CD14-positive monocyte (primary cell): Measurements from ENCODE around the gene KRTAP10-1. TPM values are rescaled to one million over a fixed set of nuclear protein-coding genes. Genes with fewer than 3 reads are reported as not detected.

Experiments
- DNase-seq, 3 donors: peaks; one replicate each; pipeline ENCODE4 v3.0.0-alpha.2; 2011 to 2022
- H2AFZ ChIP-seq: 2 replicates; pipeline ENCODE4 v1.6.0; 2012; ENCODE audit warnings: mild to moderate bottlenecking, low read depth, low read length, inconsistent platforms; ENCODE audit not compliant: insufficient read depth, poor library complexity, severe bottlenecking
- H3K27ac ChIP-seq, 2 donors: 1 replicate in 1 of 2; 2 replicates in 1 of 2; pipeline ENCODE4 v1.5.1; 2012 to 2013; ENCODE audit warnings: low read length in 2 of 2, control low read depth in 1 of 2, inconsistent platforms in 1 of 2, low read depth in 1 of 2, mild to moderate bottlenecking in 1 of 2
- H3K27me3 ChIP-seq, 2 donors: one replicate each; pipeline versions ENCODE4 v1.6.0 to v1.6.1; 2011 to 2013; ENCODE audit warnings: low read length in 2 of 2; ENCODE audit not compliant: control insufficient read depth in 2 of 2, insufficient read depth in 2 of 2
- H3K36me3 ChIP-seq, 2 donors: replicated peaks in 1 of 2; 1 replicate in 1 of 2; 2 replicates in 1 of 2; pipeline versions ENCODE4 v1.5.1 to v1.6.1; 2012 to 2013; ENCODE audit warnings: low read length in 2 of 2, control low read depth in 1 of 2, inconsistent platforms in 1 of 2, mild to moderate bottlenecking in 1 of 2; ENCODE audit not compliant: insufficient read depth in 2 of 2, control insufficient read depth in 1 of 2
- H3K4me1 ChIP-seq, 2 donors: 1 replicate in 1 of 2; 2 replicates in 1 of 2; pipeline versions ENCODE4 v1.5.1 to v1.6.1; 2012 to 2013; ENCODE audit warnings: low read length in 2 of 2, control low read depth in 1 of 2, inconsistent platforms in 1 of 2, mild to moderate bottlenecking in 1 of 2, moderate library complexity in 1 of 2; ENCODE audit not compliant: insufficient read depth in 2 of 2, control insufficient read depth in 1 of 2
- H3K4me2 ChIP-seq: replicated peaks from 2 replicates; pipeline ENCODE3; 2012; ENCODE audit warnings: low read length, moderate library complexity, mild to moderate bottlenecking; ENCODE audit not compliant: poor library complexity, severe bottlenecking; ENCODE audit errors: extremely low read depth
- H3K4me3 ChIP-seq, 3 experiments: fragments of 200-600 bp in 1 of 3; sonication (generic) in 1 of 3; replicated peaks in 1 of 3; 1 replicate in 2 of 3; 2 replicates in 1 of 3; pipeline ENCODE4 v1.5.1; 2011 to 2013; ENCODE audit warnings: low read length in 3 of 3, mild to moderate bottlenecking in 3 of 3, control low read depth in 2 of 3, low read depth in 2 of 3, inconsistent platforms in 1 of 3, moderate library complexity in 1 of 3
- H3K79me2 ChIP-seq: 2 replicates; pipeline ENCODE4 v1.6.0; 2012; ENCODE audit warnings: mild to moderate bottlenecking, control low read depth, inconsistent platforms, low read length, moderate library complexity; ENCODE audit not compliant: insufficient read depth
- H3K9ac ChIP-seq: 2 replicates; pipeline ENCODE4 v1.6.0; 2017; ENCODE audit warnings: low read length, mild to moderate bottlenecking; ENCODE audit not compliant: insufficient read depth, poor library complexity, severe bottlenecking
- H3K9me3 ChIP-seq, 2 donors: replicated peaks in 1 of 2; 1 replicate in 1 of 2; 2 replicates in 1 of 2; pipeline versions ENCODE4 v1.5.1 to v1.6.1; 2012 to 2013; ENCODE audit warnings: low read length in 2 of 2, control low read depth in 1 of 2; ENCODE audit not compliant: control insufficient read depth in 1 of 2, insufficient read depth in 1 of 2
- H4K20me1 ChIP-seq: 2 replicates; pipeline ENCODE4 v1.6.0; 2012; ENCODE audit warnings: mild to moderate bottlenecking, low read length, control low read depth, moderate library complexity; ENCODE audit not compliant: insufficient read depth
- H3K27ac Mint-ChIP-seq, 7 donors: one replicate each; pipeline ENCODE4 v1.8.0; 2020; ENCODE audit warnings: mild to moderate bottlenecking in 7 of 7, mixed read lengths in 7 of 7, moderate library complexity in 6 of 7, inconsistent platforms in 2 of 7
- H3K27me3 Mint-ChIP-seq, 3 donors: one replicate each; pipeline ENCODE4 v1.8.0; 2021 to 2022; ENCODE audit warnings: low read depth in 3 of 3, mild to moderate bottlenecking in 3 of 3, mixed read lengths in 3 of 3, moderate library complexity in 3 of 3, inconsistent platforms in 1 of 3
- H3K36me3 Mint-ChIP-seq, 2 donors: one replicate each; pipeline ENCODE4 v1.8.0; 2020; ENCODE audit warnings: mixed read lengths in 2 of 2, inconsistent platforms in 1 of 2, mild to moderate bottlenecking in 1 of 2
- H3K4me1 Mint-ChIP-seq: one replicate; pipeline ENCODE4 v1.8.0; 2020; ENCODE audit warnings: mild to moderate bottlenecking, mixed read lengths
- H3K4me3 Mint-ChIP-seq, 2 donors: one replicate each; pipeline ENCODE4 v1.8.0; 2020; ENCODE audit warnings: mild to moderate bottlenecking in 2 of 2, mixed read lengths in 2 of 2, moderate library complexity in 1 of 2
- H3K9me3 Mint-ChIP-seq, 7 donors: one replicate each; pipeline ENCODE4 v1.8.0; 2020 to 2022; ENCODE audit warnings: mixed read lengths in 7 of 7, mild to moderate bottlenecking in 6 of 7, moderate library complexity in 6 of 7, inconsistent platforms in 2 of 7
- WGBS: methylation state at CpG from one replicate; pipeline ENCODE4 v1.1.5; 2013; ENCODE audit warnings: missing lambda C conversion rate; ENCODE audit not compliant: insufficient coverage; 5-methylcytosine and 5-hydroxymethylcytosine counted together
- intact Hi-C, 2 donors: fragments of 100-400 bp; cut with micrococcal nuclease; formaldehyde crosslinking; loops; one replicate each; pipeline versions ENCODE4 v1.15.0 to v1.15.1; 2023
- polyA minus RNA-seq: library from RNA; depleted of rRNA, polyadenylated mRNA; stranded (reverse); fragments of >200 nt; gene quantifications from 2 replicates; pipeline ENCODE4 v1.2.3, GENCODE V29; 2012
- polyA plus RNA-seq, 3 donors: library from polyadenylated mRNA; depleted of rRNA in 1 of 3; unstranded in 2 of 3; stranded (reverse) in 1 of 3; fragments of 300-500 nt in 2 of 3; fragments of >200 nt in 1 of 3; fragmentation: Illumina TruSeq in 2 of 3; gene quantifications; 1 replicate in 2 of 3; 2 replicates in 1 of 3; pipeline ENCODE4 v1.2.3, GENCODE V29; 2012 to 2021
- total RNA-seq, 12 experiments: library from RNA in 1 of 12; stranded (reverse) in 1 of 12; fragments of 120-200 nt in 1 of 12; gene quantifications; one replicate each; pipeline ENCODE4 v1.2.4 and lab custom pipeline; 2013 to 2026; ENCODE audit warnings: mixed read lengths in 6 of 12, inconsistent platforms in 1 of 12
- TF ChIP-seq, protein P1 (sequence below): fragments of 200-600 bp; IDR thresholded peaks from one replicate; pipeline ENCODE4 v1.8.0; 2022; ENCODE audit warnings: antibody characterized with exemption, mild to moderate bottlenecking

KRTAP10-1 gene
- not detected for total RNA-seq (2013)
- polyA plus RNA-seq (not detected), polyA minus RNA-seq (0.55 TPM in 1 of 2 replicates, not detected in the other), total RNA-seq (lab: John Stamatoyannopoulos, UW) (0 to 0.23 (median 0) reads per million in 11 experiments)

GRCh38 chr21:44539991-44540666, at the start of gene KRTAP10-1:
Gene KRTAP10-1 (minus strand): TSS chr21:44540195. CDS start chr21:44540150, 45 bp downstream.
- no peaks in the 10 kb centered on the region for H4K20me1 ChIP-seq
- H3K4me1 ChIP-seq: no peaks in the 10 kb centered on the region
- peaks cover 0 to 2% of the 10 kb centered on the region in 2 donors for H3K27me3 ChIP-seq
- H3K27ac ChIP-seq: no peak within 1 kb of the TSS
- H3K9me3 ChIP-seq: peaks cover 4 to 17% of the 10 kb centered on the region in 2 donors
- intact Hi-C loops: no loop called here
- peaks cover 0 to 6% (median under 1%) of the 10 kb centered on the region in 7 donors for H3K9me3 Mint-ChIP-seq
- no peak for DNase-seq
- H2AFZ ChIP-seq: no peak within 1 kb of the TSS
- H3K36me3 ChIP-seq: no peaks in the 10 kb centered on the region
- no peaks in the 10 kb centered on the region for H3K36me3 Mint-ChIP-seq
- no peak within 1 kb of the TSS for H3K9ac ChIP-seq
- peaks cover 2 to 7% (median 6%) of the 10 kb centered on the region in 3 donors for H3K27me3 Mint-ChIP-seq
- H3K4me2 ChIP-seq: no peak within 1 kb of the TSS
- H3K27ac Mint-ChIP-seq: no peak within 1 kb of the TSS
- peaks cover 2% of the 10 kb centered on the region for H3K4me1 Mint-ChIP-seq
- 85% methylated on average over 20 of the region's 21 CpGs for WGBS
- no peak within 1 kb of the TSS for H3K4me3 Mint-ChIP-seq
- no peak within 1 kb of the TSS for H3K4me3 ChIP-seq
- TF ChIP-seq, protein P1, sequence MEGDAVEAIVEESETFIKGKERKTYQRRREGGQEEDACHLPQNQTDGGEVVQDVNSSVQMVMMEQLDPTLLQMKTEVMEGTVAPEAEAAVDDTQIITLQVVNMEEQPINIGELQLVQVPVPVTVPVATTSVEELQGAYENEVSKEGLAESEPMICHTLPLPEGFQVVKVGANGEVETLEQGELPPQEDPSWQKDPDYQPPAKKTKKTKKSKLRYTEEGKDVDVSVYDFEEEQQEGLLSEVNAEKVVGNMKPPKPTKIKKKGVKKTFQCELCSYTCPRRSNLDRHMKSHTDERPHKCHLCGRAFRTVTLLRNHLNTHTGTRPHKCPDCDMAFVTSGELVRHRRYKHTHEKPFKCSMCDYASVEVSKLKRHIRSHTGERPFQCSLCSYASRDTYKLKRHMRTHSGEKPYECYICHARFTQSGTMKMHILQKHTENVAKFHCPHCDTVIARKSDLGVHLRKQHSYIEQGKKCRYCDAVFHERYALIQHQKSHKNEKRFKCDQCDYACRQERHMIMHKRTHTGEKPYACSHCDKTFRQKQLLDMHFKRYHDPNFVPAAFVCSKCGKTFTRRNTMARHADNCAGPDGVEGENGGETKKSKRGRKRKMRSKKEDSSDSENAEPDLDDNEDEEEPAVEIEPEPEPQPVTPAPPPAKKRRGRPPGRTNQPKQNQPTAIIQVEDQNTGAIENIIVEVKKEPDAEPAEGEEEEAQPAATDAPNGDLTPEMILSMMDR: no peak
- no peaks in the 10 kb centered on the region for H3K79me2 ChIP-seq

- no peaks in the 10 kb centered on the region for H3K36me3 ChIP-seq
- no peaks in the 10 kb centered on the region for H3K9me3 ChIP-seq
- no peaks in the 10 kb centered on the region for H3K4me1 ChIP-seq
- DNase-seq: no peak
- H4K20me1 ChIP-seq: no peaks in the 10 kb centered on the region
- Mint-ChIP-seq H3K36me3 (no peaks in the 10 kb centered on the region), H3K27ac (no peak overlapping the region), H3K4me1 (no peaks in the 10 kb centered on the region), H3K4me3 (no peak overlapping the region), H3K27me3 (peaks cover 2 to 40% (median 10%) of the 10 kb centered on the region in 3 donors), H3K9me3 (peaks cover 2 to 19% (median 5%) of the 10 kb centered on the region in 7 donors)
- H3K4me3 ChIP-seq: no peak overlapping the region
- TF ChIP-seq, protein P1: no peak
- H3K79me2 ChIP-seq: no peaks in the 10 kb centered on the region
- WGBS: 100% methylated on average over 2 of the region's 2 CpGs
- no peak overlapping the region for H3K27ac ChIP-seq
- no peak overlapping the region for H2AFZ ChIP-seq
- no peak overlapping the region for H3K4me2 ChIP-seq
- intact Hi-C loops: no loop called here
- H3K27me3 ChIP-seq: peaks cover 0 to 13% of the 10 kb centered on the region in 2 donors
- H3K9ac ChIP-seq: no peak overlapping the region
Measured at GRCh38 chr21:44589094-44589493, 49.1 kb upstream of the KRTAP10-1 start.
